Measurements from ENCODE around the gene LRWD1.
"Not testable (repeated sequence)": the region's sequence is repeated elsewhere in the genome, so short reads cannot be mapped to it uniquely, and the experiment has no call there.

Gene LRWD1

DNA sequence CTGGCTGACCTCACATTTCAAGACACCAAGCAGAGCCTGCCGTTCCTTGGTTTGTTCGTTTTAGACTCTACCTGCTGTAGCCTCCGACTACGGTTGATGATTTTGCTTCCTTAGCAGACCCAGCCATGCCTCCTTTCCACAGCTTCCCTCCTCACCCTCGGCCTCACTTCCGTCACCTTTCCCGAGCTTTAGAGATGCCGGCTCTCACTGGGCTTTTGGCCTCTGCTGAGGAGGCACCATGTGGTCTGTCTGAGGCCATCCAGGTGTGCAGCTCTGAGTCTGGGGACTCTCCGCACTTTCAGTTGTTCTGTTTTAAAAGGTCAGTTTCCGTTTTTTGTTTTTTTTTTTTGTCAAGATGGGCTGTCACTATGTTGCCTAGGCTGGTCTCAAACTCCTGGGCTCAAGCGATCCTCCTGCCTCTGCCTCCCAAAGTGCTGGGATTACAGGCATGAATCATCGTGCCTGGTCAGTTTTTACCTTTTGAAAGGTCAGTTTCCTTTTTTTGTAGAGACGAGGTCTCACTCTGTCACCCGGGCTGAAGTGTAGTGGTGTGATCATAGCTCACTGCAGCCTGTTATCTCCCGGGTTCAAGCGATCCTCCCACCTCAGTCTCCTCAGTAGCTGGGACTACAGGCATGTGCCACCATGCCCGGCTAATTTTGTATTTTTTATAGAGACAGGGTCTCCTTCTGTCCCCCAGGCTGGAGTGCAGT, 19.7 kb upstream of the LRWD1 start:
- no peak for DNase-seq

GRCh38 chr7:102445674-102446071, 19.1 kb upstream of the LRWD1 start:
- DNase-seq = no peak

DNA sequence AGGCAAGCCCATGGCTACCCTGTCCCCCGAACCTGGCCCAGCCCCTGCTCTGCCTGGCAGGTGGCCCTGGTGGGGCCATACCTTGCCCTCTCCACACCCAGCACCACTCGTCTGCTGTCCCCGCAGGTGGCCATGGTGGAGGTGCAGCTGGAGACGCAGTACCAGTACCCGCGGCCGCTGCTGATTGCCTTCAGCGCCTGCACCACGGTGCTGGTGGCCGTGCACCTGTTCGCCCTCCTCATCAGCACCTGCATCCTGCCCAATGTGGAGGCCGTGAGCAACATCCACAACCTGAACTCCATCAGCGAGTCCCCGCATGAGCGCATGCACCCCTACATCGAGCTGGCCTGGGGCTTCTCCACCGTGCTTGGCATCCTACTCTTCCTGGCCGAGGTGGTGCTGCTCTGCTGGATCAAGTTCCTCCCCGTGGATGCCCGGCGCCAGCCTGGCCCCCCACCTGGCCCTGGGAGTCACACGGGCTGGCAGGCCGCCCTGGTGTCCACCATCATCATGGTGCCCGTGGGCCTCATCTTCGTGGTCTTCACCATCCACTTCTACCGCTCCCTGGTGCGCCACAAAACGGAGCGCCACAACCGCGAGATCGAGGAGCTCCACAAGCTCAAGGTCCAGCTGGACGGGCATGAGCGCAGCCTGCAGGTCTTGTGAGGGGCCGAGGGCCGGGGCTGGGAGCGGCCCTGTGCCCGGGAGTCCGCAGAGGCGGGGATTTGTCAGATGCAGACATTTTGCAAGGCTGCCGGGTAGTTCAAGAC, 18.2 kb upstream of the LRWD1 start:
- DNase-seq = no peak

GRCh38 chr7:102447311-102447710, 17.5 kb upstream of the LRWD1 start:
- DNase-seq = no peak

GRCh38 chr7:102449136-102449535, 15.6 kb upstream of the LRWD1 start:
- no peak for DNase-seq

- DNase-seq = peak; percentile 73
These were observed 14.5 kb upstream of the LRWD1 start for GRCh38 chr7:102450242-102450641.

GRCh38 chr7:102451371-102452054, 13.3 kb upstream of the LRWD1 start:
- DNase-seq = no peak

- DNase-seq = no peak
These were observed 12.3 kb upstream of the LRWD1 start for GRCh38 chr7:102452451-102452850.

DNA sequence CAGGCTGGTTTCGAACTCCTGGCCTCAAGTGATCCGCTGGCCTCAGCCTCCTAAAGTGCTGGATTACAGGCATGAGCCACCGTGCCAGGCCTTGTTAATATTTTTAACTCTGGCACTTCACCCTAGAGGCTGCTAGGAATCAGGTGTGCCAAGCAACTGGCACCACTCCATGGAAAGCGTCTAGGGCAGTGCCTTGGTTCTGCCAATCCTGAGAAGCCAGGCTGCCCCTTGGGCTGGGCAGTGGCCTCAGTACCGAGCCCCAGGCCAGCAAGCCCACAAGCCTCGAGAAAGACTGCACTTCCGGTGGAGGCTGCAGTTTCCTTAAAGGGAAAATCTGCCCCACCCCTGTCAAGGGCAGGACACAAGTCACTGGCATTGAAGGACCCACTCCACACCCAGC, 11.5 kb upstream of the LRWD1 start:
- no peak for DNase-seq

DNA sequence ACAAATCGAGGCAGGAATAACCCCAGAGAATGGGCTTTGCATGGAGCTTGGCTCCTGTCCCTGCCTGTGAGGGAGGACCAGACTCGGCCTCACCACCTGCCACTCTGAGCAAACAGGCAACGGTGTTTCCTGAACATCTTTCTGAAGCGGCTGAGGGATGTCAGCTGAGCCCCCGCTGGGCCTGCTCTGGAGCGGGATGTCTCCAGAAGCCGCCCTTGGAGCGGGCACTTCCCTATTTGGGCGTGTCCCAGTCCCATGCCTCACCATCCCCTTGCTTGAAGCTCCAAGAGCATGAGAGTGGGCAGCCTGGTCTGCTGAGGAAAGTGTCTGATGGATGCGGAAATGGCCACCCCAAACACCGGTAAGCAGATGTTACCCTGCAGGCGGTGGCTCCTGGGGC, 10.3 kb upstream of the LRWD1 start:
- DNase-seq = no peak

- not testable (repeated sequence) for DNase-seq
These were observed 9.9 kb upstream of the LRWD1 start for GRCh38 chr7:102454932-102455331.

GRCh38 chr7:102455596-102455995, 9.2 kb upstream of the LRWD1 start:
- no peak for DNase-seq

GRCh38 chr7:102456327-102456726, 8.5 kb upstream of the LRWD1 start:
- no peak for DNase-seq

- DNase-seq = no peak
These were observed 7.3 kb upstream of the LRWD1 start for GRCh38 chr7:102457352-102457924.

GRCh38 chr7:102459221-102459844, 5.5 kb upstream of the LRWD1 start:
- DNase-seq = no peak

DNA sequence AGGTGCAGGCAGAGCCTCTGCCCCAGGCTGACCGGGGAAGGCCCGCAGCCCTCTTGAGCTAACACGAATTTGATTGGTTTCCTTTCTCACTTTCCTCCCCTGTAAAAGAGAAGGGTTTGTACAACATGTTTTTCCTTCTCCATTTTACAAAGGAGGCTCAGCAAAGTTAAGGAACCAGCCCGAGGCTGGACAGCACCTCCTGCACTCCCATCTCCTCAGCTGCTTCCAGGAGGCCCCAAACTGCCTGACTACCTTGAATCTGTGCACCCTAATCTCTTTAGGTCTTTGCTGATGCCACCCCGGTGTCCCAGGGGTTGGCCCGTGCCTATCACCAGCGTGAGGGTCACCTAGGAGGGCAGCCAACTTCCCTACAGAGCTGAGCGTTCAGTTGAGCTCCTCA, 4.3 kb upstream of the LRWD1 start:
- DNase-seq = no peak

DNA sequence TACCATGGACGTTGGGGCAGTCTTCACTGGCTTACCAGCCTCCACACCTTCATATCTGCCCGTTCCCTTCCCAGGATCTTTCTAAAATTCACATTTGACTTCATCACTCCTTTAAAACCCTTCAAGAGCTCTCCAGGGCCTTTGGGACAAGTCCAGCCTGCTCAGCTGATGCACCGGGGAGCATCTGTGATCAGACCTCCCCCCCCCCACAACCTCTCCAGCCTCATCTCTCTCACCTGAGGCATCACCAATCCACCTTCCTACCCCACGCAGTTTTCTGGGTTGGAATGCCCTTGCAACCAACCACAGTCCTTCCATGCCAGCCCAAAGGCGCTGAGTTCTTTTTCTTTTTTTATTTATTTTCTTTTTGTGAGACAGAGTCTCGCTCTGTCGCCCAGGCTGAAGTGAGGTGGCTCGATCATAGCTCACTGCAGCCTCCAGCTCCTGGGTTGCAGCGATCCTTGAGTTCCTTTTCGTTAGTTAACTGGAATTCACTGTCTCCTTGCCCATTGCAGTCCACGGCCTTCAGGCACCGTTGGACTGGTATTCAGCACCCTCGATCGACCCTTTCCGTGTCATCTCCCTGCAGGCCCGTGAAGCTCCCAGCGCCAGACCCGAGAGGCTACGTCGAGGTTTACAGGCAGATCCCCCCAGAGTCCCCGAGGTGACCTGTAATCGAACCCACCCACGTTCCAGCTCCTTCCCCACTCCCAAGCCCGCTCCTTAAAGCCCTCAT, 775 bp upstream of the LRWD1 start:
- DNase-seq = no peak

- DNase-seq = no peak
These were observed 1.3 kb downstream of the LRWD1 start for GRCh38 chr7:102466097-102466496.

DNA sequence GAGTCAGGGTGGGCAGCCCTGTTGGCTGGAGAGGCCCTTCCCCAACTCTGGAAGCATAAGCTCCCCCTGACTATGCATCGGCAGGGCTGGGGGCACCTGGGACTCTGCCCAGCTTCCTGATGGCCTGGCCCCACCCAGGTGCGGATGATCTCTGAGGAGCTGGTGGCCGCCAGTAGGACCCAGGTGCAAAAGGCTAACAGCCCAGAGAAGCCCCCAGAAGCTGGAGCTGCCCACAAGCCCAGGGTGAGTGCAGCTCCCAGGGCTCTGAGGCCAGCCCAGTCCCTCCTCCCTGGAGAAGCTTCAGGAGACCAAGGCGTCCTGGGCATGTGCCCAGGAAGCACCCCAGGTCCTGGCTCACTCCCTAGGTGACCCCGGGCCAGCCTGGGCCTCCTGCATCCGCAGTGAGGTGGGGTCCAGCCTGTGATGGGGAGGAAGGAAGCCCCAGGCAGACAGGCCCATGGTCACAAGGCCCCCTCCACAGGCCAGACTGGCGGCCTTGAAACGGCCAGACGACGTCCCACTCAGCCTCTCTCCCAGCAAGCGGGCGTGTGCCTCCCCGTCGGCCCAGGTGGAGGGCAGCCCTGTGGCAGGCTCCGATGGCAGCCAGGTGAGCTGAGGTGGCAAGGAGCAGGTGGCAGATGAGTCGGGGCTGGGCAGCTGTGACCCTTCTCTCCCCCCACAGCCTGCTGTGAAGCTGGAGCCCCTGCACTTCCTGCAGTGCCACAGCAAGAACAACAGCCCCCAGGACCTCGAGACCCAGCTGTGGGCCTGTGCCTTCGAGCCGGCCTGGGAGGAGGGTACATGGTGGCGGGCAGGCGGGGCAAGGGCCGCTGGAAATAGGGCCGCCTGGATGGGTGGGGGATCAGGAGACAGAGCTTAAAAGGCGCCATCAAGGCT, 3.0 kb downstream of the LRWD1 start:
- no peak for DNase-seq

DNA sequence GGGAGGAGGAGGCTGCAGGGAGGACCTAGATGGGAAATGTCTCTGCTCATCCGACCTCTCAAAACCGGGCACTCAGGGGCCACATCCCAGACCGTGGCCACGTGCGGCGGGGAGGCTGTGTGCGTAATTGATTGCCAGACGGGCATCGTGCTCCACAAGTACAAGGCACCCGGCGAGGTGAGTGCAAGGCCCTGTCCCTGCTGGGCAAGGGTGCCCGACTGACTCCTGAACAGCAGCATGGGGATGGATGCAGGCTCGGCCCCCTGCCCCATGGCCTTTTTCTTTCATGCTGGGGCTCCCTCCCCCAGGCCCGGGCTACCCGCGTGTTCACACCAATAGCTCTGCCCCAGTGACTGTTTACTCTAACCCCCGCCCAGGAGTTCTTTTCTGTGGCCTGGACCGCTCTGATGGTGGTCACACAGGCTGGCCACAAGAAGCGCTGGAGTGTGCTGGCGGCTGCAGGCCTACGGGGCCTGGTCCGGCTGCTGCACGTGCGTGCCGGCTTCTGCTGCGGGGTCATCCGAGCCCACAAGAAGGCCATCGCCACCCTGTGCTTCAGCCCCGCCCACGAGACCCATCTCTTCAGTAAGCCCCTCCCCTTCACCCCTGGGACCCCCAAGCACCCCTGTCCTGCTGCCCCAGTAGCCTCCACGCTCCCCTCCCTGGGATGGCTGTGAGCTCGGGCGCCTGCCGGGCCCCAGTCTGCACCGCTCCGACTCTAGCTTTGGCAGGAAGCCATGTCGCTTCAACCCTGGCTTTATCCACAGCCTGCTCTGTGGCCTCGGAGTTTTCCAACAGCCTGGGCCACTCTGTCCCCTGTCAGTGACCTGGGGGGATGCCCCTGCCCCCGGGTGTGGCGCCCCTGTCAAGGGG, 3.9 kb downstream of the LRWD1 start:
- DNase-seq = no peak
